ENCODE data around the gene CD300LF.
A peak's percentile ranks its signal among the peaks of the same experiment; 100 is the strongest.

CD300LF gene

DNA sequence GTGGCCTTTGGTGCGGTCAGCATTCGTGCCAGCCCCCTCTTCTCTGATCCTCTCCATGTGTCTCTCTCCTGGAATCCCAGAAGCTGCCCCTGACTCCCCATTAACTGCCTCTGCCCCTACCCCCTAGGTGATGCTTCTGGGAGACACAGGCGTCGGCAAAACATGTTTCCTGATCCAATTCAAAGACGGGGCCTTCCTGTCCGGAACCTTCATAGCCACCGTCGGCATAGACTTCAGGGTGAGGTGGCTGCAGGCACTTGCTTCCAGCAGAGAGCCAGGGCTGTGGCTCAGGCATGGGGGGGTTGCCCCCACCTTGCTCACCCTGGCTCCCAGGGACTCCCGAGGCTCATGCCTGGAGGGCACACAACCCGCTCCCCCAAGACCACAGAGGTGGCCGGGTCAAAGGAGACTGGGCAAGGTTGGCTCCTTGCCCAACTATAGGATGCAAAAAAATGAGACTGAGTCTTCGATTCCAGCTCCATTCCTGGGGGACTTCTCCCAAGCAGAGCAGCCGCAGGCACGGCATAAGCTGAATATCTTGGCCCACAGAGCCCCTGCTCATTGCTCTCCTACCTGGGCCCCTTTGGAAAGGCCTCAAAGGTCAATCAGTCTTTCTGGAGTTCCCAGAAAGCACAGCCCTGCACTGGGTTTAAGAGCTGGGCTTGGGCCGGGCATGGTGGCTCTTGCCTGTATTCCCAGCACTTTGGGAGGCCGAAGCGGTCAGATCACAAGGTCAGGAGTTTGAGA is 28.1 kb upstream of the CD300LF start:
- H3K9ac ChIP-seq (ENCODE audit: low read depth, low read length): no peak overlapping the region

GRCh38 chr17:74740173-74740572 is 27.4 kb upstream of the CD300LF start:
- Histone ChIP-seq H3K4me1 (ENCODE audit: insufficient read depth, low read length) (peaks cover 25% of the 10 kb centered on the region), H3K36me3 (ENCODE audit: insufficient read depth, low read length) (no peaks in the 10 kb centered on the region), H3K9ac (ENCODE audit: low read depth, low read length) (no peak overlapping the region), H3K9me3 (ENCODE audit: control insufficient read depth, insufficient read depth, low read length) (no peaks in the 10 kb centered on the region)

More for the DNA sequence above, 28.1 kb upstream of the CD300LF start:
- Histone ChIP-seq H3K36me3 (ENCODE audit: insufficient read depth, low read length) (no peaks in the 10 kb centered on the region), H3K9me3 (ENCODE audit: control insufficient read depth, insufficient read depth, low read length) (no peaks in the 10 kb centered on the region), H3K4me1 (ENCODE audit: insufficient read depth, low read length) (peaks cover 25% of the 10 kb centered on the region)

DNA sequence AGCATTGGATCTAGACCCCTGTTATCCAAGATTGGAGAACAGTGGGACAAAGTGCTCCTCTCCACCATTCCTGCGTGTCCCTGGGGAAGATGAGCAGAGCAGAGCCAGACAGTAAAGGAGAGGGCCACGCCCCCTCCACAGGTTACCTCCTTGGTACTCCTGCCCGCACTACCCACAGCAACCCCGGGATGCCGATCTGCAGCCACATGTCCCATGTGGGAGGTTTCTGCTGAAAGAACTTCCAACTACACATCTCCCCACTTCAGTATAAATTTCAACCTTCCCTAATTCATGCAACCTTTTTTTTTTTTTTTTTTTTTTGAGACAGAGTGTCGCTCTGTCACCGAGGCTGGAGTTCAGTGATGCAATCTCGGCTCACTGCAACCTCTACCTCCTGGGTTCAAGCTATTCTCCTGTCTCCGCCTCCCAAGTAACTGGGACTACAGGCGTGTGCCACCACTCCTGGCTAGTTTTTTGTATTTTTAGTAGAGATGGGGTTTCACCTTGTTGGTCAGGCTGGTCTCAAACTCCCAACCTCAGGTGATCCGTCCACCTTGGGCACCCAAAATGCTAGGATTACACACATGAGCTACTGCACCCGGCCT is 26.6 kb upstream of the CD300LF start:
- H3K36me3 ChIP-seq (ENCODE audit: insufficient read depth, low read length): no peaks in the 10 kb centered on the region
- no peaks in the 10 kb centered on the region for H3K9me3 ChIP-seq (ENCODE audit: control insufficient read depth, insufficient read depth, low read length)
- H3K4me1 ChIP-seq (ENCODE audit: insufficient read depth, low read length): peaks cover 25% of the 10 kb centered on the region
- no peak overlapping the region for H3K9ac ChIP-seq (ENCODE audit: low read depth, low read length)

DNA sequence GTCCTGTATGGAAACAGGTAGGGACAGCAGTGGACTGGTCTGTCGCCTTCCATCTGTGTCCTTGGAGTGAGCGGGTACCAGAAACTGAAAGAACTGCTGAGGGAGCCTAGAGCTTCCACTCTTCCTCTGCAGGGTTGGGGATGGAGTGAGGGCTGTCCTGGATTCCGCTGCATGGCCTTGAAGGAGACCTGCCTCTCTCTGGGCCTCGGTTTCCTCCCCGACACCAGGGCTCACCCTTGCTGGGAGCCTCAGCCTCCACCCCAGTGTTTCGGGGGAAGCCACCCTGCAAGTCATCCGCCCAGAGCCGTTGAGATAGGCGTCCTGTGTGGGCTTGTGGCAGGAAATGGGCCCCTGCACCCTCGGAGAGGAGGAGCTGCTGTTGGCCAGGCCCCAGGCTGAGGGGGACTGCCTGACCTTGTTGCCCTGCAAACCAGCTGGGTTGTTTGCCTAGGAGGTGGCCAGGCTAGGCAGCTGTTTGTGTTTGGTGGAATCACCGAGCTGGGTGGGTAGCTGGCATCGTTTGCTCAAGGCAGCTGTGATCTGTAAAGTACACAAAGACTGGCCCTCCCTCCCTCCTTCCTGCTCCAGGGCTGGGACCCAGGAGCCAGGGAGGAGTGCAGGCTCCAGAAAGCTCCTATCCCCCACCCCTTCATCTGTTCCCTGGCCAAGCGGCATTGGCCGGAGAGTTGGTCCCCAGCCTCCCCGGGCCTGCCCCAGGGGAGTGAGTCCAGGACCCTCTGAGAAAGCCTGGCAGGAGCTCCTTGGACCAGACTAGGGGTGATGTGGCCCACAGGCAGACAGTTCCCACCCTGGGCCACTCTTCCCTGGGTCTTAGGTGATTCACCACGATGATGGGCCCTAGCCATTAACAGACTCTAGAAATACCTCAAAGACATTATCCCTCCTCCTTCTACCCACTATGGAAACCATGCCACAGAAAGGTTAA is 25.6 kb upstream of the CD300LF start:
- no peaks in the 10 kb centered on the region for H3K36me3 ChIP-seq (ENCODE audit: insufficient read depth, low read length)
- no peaks in the 10 kb centered on the region for H3K9me3 ChIP-seq (ENCODE audit: control insufficient read depth, insufficient read depth, low read length)
- peaks cover 25% of the 10 kb centered on the region for H3K4me1 ChIP-seq (ENCODE audit: insufficient read depth, low read length)
- H3K9ac ChIP-seq (ENCODE audit: low read depth, low read length): peak overlapping the region; percentile 75

GRCh38 chr17:74737299-74738050 is 24.8 kb upstream of the CD300LF start:
- Histone ChIP-seq H3K36me3 (ENCODE audit: insufficient read depth, low read length) (no peaks in the 10 kb centered on the region), H3K9me3 (ENCODE audit: control insufficient read depth, insufficient read depth, low read length) (no peaks in the 10 kb centered on the region), H3K4me1 (ENCODE audit: insufficient read depth, low read length) (peaks cover 25% of the 10 kb centered on the region), H3K9ac (ENCODE audit: low read depth, low read length) (peak overlapping the region; percentile 75)

- Histone ChIP-seq H3K36me3 (ENCODE audit: insufficient read depth, low read length) (no peaks in the 10 kb centered on the region), H3K9ac (ENCODE audit: low read depth, low read length) (peak within 1 kb of the TSS; percentile 75), H3K4me1 (ENCODE audit: insufficient read depth, low read length) (peaks cover 18% of the 10 kb centered on the region), H3K9me3 (ENCODE audit: control insufficient read depth, insufficient read depth, low read length) (no peaks in the 10 kb centered on the region)
Measured at GRCh38 chr17:74736513-74737298, 24.0 kb upstream of the CD300LF start, which contains the start of gene RAB37. TSS of gene RAB37 (plus strand) at chr17:74737256. CDS start at chr17:74737273, 17 bp downstream.

GRCh38 chr17:74734256-74734655 is 21.5 kb upstream of the CD300LF start:
- Histone ChIP-seq H3K36me3 (ENCODE audit: insufficient read depth, low read length) (no peaks in the 10 kb centered on the region), H3K9me3 (ENCODE audit: control insufficient read depth, insufficient read depth, low read length) (no peaks in the 10 kb centered on the region), H3K4me1 (ENCODE audit: insufficient read depth, low read length) (peaks cover 17% of the 10 kb centered on the region), H3K9ac (ENCODE audit: low read depth, low read length) (no peak overlapping the region)

- H3K36me3 ChIP-seq (ENCODE audit: insufficient read depth, low read length): no peaks in the 10 kb centered on the region
- H3K9me3 ChIP-seq (ENCODE audit: control insufficient read depth, insufficient read depth, low read length): no peaks in the 10 kb centered on the region
- no peak overlapping the region for H3K9ac ChIP-seq (ENCODE audit: low read depth, low read length)
- peaks cover 12% of the 10 kb centered on the region; the same call in 1 of the 2 replicates for H3K4me1 ChIP-seq (ENCODE audit: insufficient read depth, low read length)
Measured at GRCh38 chr17:74733365-74734122, 20.8 kb upstream of the CD300LF start.

DNA sequence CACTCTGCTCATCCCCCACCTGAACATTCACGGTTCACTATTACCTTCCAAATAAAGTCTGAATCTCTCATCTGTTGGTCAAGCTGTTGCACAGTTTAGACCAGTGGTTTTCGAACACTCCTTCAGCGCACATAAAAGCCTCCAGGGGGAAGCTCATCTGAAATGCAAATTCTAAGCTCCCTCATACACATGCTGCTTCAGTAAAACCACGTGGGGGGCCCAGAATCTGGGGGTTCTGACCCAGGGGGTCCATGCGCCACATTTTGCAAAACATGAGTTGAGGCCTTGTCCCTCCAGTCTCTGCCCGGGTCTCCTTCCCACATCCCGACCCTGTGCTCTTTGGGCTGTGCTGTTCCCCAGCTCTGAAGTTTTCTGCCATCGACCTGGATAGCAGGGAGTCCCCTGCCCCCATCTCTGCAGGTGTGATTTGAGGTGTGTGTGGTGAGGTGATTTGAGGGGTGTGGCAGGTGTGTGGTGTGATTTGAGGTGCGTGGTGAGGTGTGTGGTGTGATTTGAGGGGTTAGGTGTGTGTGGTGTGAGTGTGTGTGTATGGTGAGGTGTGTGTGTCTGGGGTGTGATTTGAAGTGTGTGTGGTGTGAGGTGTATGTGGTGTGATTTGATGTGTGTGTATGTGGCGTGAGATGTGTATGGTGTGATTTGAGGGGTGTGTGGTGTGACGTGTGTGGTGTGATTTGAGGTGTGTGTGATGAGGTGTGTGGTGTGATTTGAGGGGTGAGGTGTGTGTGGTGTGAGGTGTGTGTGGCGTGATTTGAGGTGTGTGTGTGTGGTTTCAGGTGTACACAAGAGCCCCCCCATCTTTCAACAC is 19.5 kb upstream of the CD300LF start:
- Histone ChIP-seq H3K9ac (ENCODE audit: low read depth, low read length) (no peak overlapping the region), H3K36me3 (ENCODE audit: insufficient read depth, low read length) (no peaks in the 10 kb centered on the region), H3K4me1 (ENCODE audit: insufficient read depth, low read length) (peaks cover 5% of the 10 kb centered on the region; the same call in 1 of the 2 replicates), H3K9me3 (ENCODE audit: control insufficient read depth, insufficient read depth, low read length) (no peaks in the 10 kb centered on the region)

DNA sequence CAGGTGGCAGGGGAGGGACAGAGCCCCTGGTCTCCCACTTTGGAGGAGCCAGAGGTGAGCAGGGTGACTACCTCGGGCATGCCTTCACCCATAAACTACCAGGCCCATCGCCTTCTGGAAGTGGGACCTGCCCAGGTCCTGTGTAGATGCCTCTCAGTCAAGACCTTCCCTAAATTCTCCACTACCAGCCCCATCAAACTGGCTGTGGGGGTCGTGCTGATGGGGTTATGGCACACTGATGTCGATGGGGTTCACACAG is 18.6 kb upstream of the CD300LF start:
- no peak overlapping the region for H3K9ac ChIP-seq (ENCODE audit: low read depth, low read length)
- no peaks in the 10 kb centered on the region for H3K9me3 ChIP-seq (ENCODE audit: control insufficient read depth, insufficient read depth, low read length)
- peaks cover 5% of the 10 kb centered on the region; the same call in 1 of the 2 replicates for H3K4me1 ChIP-seq (ENCODE audit: insufficient read depth, low read length)
- H3K36me3 ChIP-seq (ENCODE audit: insufficient read depth, low read length): no peaks in the 10 kb centered on the region

- Histone ChIP-seq H3K36me3 (ENCODE audit: insufficient read depth, low read length) (no peaks in the 10 kb centered on the region), H3K9ac (ENCODE audit: low read depth, low read length) (no peak overlapping the region), H3K9me3 (ENCODE audit: control insufficient read depth, insufficient read depth, low read length) (no peaks in the 10 kb centered on the region), H3K4me1 (ENCODE audit: insufficient read depth, low read length) (peaks cover 4% of the 10 kb centered on the region; the same call in 1 of the 2 replicates)
Measured at GRCh38 chr17:74730491-74731346, 18.0 kb upstream of the CD300LF start.

DNA sequence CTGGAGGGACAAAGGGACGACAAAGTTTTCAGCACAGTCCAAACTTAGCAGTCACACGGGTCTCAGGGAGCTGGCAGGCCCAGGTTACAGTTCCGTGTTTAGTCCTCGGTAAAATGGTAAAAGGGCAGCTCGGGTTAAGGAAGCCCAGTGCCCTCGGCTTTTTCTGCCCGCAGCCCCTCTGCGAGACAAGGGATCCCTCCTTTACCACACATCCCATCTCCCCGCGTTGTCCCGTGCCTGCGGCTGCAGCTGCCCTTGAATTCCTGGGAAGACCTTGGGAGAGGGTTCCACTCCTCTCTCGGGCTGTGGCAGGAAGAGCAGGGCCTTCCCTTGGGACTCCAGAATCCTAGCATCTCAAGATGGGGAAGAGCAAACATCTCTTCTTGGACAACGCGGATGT is 17.1 kb upstream of the CD300LF start:
- no peaks in the 10 kb centered on the region for H3K9me3 ChIP-seq (ENCODE audit: control insufficient read depth, insufficient read depth, low read length)
- H3K9ac ChIP-seq (ENCODE audit: low read depth, low read length): no peak overlapping the region
- no peaks in the 10 kb centered on the region for H3K4me1 ChIP-seq (ENCODE audit: insufficient read depth, low read length)
- H3K36me3 ChIP-seq (ENCODE audit: insufficient read depth, low read length): no peaks in the 10 kb centered on the region
